C4-2B (cell line): Measurements from ENCODE around the gene NHLRC2.

Experiments used
- CTCF ChIP-seq: fragments of 450-650 bp; conservative IDR thresholded peaks from 2 replicates; pipeline ENCODE4 v1.5.1; 2017; ENCODE audit warnings: mild to moderate bottlenecking
- ZFX ChIP-seq: fragments of 450-650 bp; IDR thresholded peaks from 2 replicates; pipeline ENCODE4 v1.6.1; 2017

- TF ChIP-seq CTCF: no peak
- TF ChIP-seq ZFX: no peak
These were observed 93.6 kb downstream of the NHLRC2 start for GRCh38 chr10:113948048-113948447.
